SU-DHL-6 (cell line): ENCODE measurements around the gene C2orf15.

ENCODE experiments used
- EZH2phosphoT487 ChIP-seq: fragments of 200-600 bp; sonication (generic), shearing (Covaris generic); conservative IDR thresholded peaks from 2 replicates; pipeline ENCODE4 v1.6.1; 2018; ENCODE audit warnings: mild to moderate bottlenecking, antibody characterized with exemption, low read length, moderate library complexity, mixed read lengths
- TF ChIP-seq, protein P1 (sequence below): fragments of 200-600 bp; sonication (generic); IDR thresholded peaks from one replicate; pipeline ENCODE4 v1.5.1; 2017; ENCODE audit warnings: antibody characterized with exemption, mild to moderate bottlenecking, low read length, moderate library complexity; ENCODE audit not compliant: insufficient read depth, poor library complexity, severe bottlenecking

DNA sequence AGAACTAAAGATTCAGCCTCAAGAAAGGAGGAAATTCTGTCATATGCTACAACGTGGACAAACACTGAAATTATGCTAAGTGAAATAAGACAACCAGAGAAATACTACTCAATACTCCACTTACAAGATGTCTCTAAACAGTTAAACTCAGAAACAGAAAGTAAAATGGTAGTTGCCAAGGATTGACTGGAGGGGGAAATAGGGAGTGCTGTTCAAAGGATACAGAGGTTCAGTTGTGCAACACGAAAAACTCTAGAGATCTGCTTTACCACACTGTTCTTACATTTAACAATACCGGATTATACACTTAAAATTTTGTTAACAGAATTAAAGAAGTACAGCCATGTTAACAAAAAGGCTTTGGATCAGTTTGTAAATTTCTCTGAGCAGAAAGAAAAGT is 39.8 kb upstream of the C2orf15 start:
- TF ChIP-seq EZH2phosphoT487: no peak
- TF ChIP-seq, protein P1, sequence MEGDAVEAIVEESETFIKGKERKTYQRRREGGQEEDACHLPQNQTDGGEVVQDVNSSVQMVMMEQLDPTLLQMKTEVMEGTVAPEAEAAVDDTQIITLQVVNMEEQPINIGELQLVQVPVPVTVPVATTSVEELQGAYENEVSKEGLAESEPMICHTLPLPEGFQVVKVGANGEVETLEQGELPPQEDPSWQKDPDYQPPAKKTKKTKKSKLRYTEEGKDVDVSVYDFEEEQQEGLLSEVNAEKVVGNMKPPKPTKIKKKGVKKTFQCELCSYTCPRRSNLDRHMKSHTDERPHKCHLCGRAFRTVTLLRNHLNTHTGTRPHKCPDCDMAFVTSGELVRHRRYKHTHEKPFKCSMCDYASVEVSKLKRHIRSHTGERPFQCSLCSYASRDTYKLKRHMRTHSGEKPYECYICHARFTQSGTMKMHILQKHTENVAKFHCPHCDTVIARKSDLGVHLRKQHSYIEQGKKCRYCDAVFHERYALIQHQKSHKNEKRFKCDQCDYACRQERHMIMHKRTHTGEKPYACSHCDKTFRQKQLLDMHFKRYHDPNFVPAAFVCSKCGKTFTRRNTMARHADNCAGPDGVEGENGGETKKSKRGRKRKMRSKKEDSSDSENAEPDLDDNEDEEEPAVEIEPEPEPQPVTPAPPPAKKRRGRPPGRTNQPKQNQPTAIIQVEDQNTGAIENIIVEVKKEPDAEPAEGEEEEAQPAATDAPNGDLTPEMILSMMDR: no peak
